HepG2 (cell line): ENCODE measurements around the gene TRIO. TPM values are rescaled to one million over a fixed set of nuclear protein-coding genes. Genes with fewer than 3 reads are reported as not detected.

Experiments
- ATAC-seq: fragments of 200-7000 bp; cut with Tn5 transposase; 3 replicates; pipeline ENCODE4 v1.9.1; 2020; ENCODE audit warnings: mild to moderate bottlenecking, moderate library complexity
- BruUV-seq: library from RNA; stranded (reverse); fragments of 400-500 nt; replicated peaks from 2 replicates; lab custom pipeline; 2021; lab: Mats Ljungman, UMichigan
- CTCF ChIA-PET: fragments of 300-600 bp; formaldehyde crosslinking; extraction: SDS; loops from one replicate; lab custom pipeline; 2021; ENCODE audit warnings: low total read pairs, inconsistent platforms, low intra/inter-chr PET ratio; lab: Yijun Ruan, JAX
- POLR2A ChIA-PET: fragments of 350-600 bp; sonication (Branson Sonifier 250); formaldehyde crosslinking; loops from one replicate; lab custom pipeline; 2020; ENCODE audit warnings: antibody characterized with exemption, inconsistent platforms; lab: Yijun Ruan, JAX
- DNase-seq: peaks from one replicate; pipeline ENCODE4 v3.0.0-alpha.2; 2015; ENCODE audit warnings: low spot score
- FAIRE-seq: peaks from 3 replicates; lab custom pipeline; 2011; peaks lifted over from hg19 to GRCh38; lab: Jason Lieb, UNC
- H2AFZ ChIP-seq: one replicate; pipeline ENCODE4 v1.6.1; 2011; ENCODE audit warnings: low read length, inconsistent platforms
- H3K27ac ChIP-seq: fragments of 300-600 bp; 3 replicates; pipeline ENCODE4 v1.8.0; 2011; ENCODE audit warnings: mixed run types, mild to moderate bottlenecking, mixed read lengths, low read length, inconsistent platforms; ENCODE audit not compliant: insufficient read depth; ENCODE audit errors: extremely low read length
- H3K27me3 ChIP-seq, 2 experiments: fragments of 200-600 bp in 1 of 2; 2 replicates in 1 of 2; 3 replicates in 1 of 2; pipeline versions ENCODE4 v1.6.0 to v1.8.0; 2011; ENCODE audit warnings: low read length in 2 of 2, mild to moderate bottlenecking in 2 of 2, moderate library complexity in 2 of 2, inconsistent platforms in 1 of 2; ENCODE audit not compliant: insufficient read depth in 2 of 2, control insufficient read depth in 1 of 2
- H3K36me3 ChIP-seq, 2 experiments: fragments of 200-600 bp in 1 of 2; replicated peaks in 1 of 2; 2 replicates in 1 of 2; 3 replicates in 1 of 2; pipeline versions ENCODE4 v1.5.1 to v1.8.0; 2011; ENCODE audit warnings: low read length in 2 of 2, inconsistent platforms in 1 of 2; ENCODE audit not compliant: insufficient read depth in 2 of 2, control insufficient read depth in 1 of 2
- H3K4me1 ChIP-seq: 2 replicates; pipeline ENCODE4 v1.5.1; 2012; ENCODE audit warnings: low read length, inconsistent platforms; ENCODE audit not compliant: insufficient read depth
- H3K4me2 ChIP-seq: 2 replicates; pipeline ENCODE4 v1.6.0; 2011; ENCODE audit warnings: low read depth, low read length, inconsistent platforms
- H3K4me3 ChIP-seq, 3 experiments: fragments of 200-600 bp in 1 of 3; sonication (generic), shearing (Covaris generic) in 1 of 3; replicated peaks in 1 of 3; 2 replicates each; pipeline ENCODE4 v1.5.1; 2011 to 2016; ENCODE audit warnings: low read length in 3 of 3, inconsistent platforms in 2 of 3, low read depth in 2 of 3, mild to moderate bottlenecking in 2 of 3, control low read depth in 1 of 3, mixed read lengths in 1 of 3; ENCODE audit not compliant: insufficient read depth in 1 of 3
- H3K79me2 ChIP-seq: one replicate; pipeline ENCODE4 v1.6.1; 2011; ENCODE audit warnings: low read length, inconsistent platforms; ENCODE audit not compliant: insufficient read depth
- H3K9ac ChIP-seq: 2 replicates; pipeline ENCODE4 v1.6.0; 2011; ENCODE audit warnings: mild to moderate bottlenecking, low read depth, low read length, inconsistent platforms; ENCODE audit not compliant: insufficient read depth
- H3K9me3 ChIP-seq: 2 replicates; pipeline ENCODE4 v1.5.1; 2012; ENCODE audit warnings: mild to moderate bottlenecking, low read length
- H4K20me1 ChIP-seq: 2 replicates; pipeline ENCODE4 v1.6.0; 2011; ENCODE audit warnings: inconsistent platforms, mild to moderate bottlenecking, low read length, moderate library complexity; ENCODE audit not compliant: insufficient read depth
- AGO1 ChIP-seq: fragments of 200-400 bp; formaldehyde crosslinking; IDR thresholded peaks from 2 replicates; pipeline ENCODE4 v1.6.1; 2017; ENCODE audit warnings: mild to moderate bottlenecking, low read depth, low read length, moderate library complexity; ENCODE audit not compliant: poor library complexity, severe bottlenecking
- AGO2 ChIP-seq: fragments of 200-400 bp; formaldehyde crosslinking; optimal IDR thresholded peaks from 2 replicates; pipeline ENCODE3; 2017; ENCODE audit warnings: mild to moderate bottlenecking, low read depth, low read length, moderate library complexity
- ATF7 ChIP-seq, 2 experiments: fragments of 450-650 bp in 1 of 2; sonication (generic) in 1 of 2; formaldehyde crosslinking in 1 of 2; IDR thresholded peaks; 2 replicates each; pipeline versions ENCODE4 v1.4.0 to v1.6.1; 2016 to 2020; ENCODE audit warnings: antibody characterized with exemption in 1 of 2, mild to moderate bottlenecking in 1 of 2, missing genetic modification reagents in 1 of 2
- ESRRA ChIP-seq: sonication (generic); formaldehyde crosslinking; IDR thresholded peaks from 2 replicates; pipeline ENCODE4 v1.5.1; 2020; ENCODE audit warnings: mild to moderate bottlenecking, low read depth, missing genetic modification reagents
- GABPB1 ChIP-seq: IDR thresholded peaks from 2 replicates; pipeline ENCODE4 v1.6.1; 2016; ENCODE audit warnings: mild to moderate bottlenecking, missing genetic modification reagents, moderate library complexity, missing compliant biosample characterization
- NFKBIZ ChIP-seq: IDR thresholded peaks from 2 replicates; pipeline ENCODE4 v1.6.1; 2018; ENCODE audit warnings: missing genetic modification reagents, missing compliant biosample characterization
- PAWR ChIP-seq: sonication (generic); formaldehyde crosslinking; IDR thresholded peaks from 2 replicates; pipeline ENCODE4 v1.4.0; 2020; ENCODE audit warnings: missing genetic modification reagents, mild to moderate bottlenecking, borderline replicate concordance
- PLRG1 ChIP-seq: fragments of 450-650 bp; conservative IDR thresholded peaks from 2 replicates; pipeline ENCODE4 v1.6.1; 2016
- SYNCRIP ChIP-seq: fragments of 200-400 bp; formaldehyde crosslinking; IDR thresholded peaks from 2 replicates; pipeline ENCODE4 v1.6.1; 2018; ENCODE audit warnings: mild to moderate bottlenecking, low read depth, low read length; ENCODE audit not compliant: insufficient read depth
- ZMYM4 ChIP-seq: sonication (generic); formaldehyde crosslinking; IDR thresholded peaks from 2 replicates; pipeline ENCODE4 v1.8.1; 2023; ENCODE audit warnings: mild to moderate bottlenecking, missing genetic modification reagents
- ZNF430 ChIP-seq: sonication (generic); formaldehyde crosslinking; IDR thresholded peaks from 2 replicates; pipeline ENCODE4 v1.9.0; 2021; ENCODE audit warnings: mild to moderate bottlenecking, missing genetic modification reagents
- ZNF446 ChIP-seq: sonication (generic); formaldehyde crosslinking; IDR thresholded peaks from 2 replicates; pipeline ENCODE4 v1.5.0; 2020; ENCODE audit warnings: mild to moderate bottlenecking, missing genetic modification reagents
- ZNF607 ChIP-seq: sonication (generic); formaldehyde crosslinking; IDR thresholded peaks from 2 replicates; pipeline ENCODE4 v1.5.1; 2020; ENCODE audit warnings: missing genetic modification reagents, mild to moderate bottlenecking, borderline replicate concordance
- ZNF737 ChIP-seq: sonication (generic); formaldehyde crosslinking; IDR thresholded peaks from 2 replicates; pipeline ENCODE4 v1.5.0; 2020; ENCODE audit warnings: missing genetic modification reagents, mild to moderate bottlenecking, borderline replicate concordance
- ZSCAN25 ChIP-seq: sonication (generic); formaldehyde crosslinking; IDR thresholded peaks from 2 replicates; pipeline ENCODE4 v1.8.0; 2022; ENCODE audit warnings: mild to moderate bottlenecking, missing genetic modification reagents
- WGBS: methylation state at CpG from one replicate; pipeline ENCODE4 v1.1.6; 2017; ENCODE audit warnings: low lambda C conversion rate; 5-methylcytosine and 5-hydroxymethylcytosine counted together
- in situ Hi-C: cut with HindIII; loops from 2 replicates; pipeline ENCODE4 v1.10.0; 2017; ENCODE audit warnings: low pct_unique_long_range_greater_than_20kb; ENCODE audit not compliant: extremely low pct_ligation_motif_present
- intact Hi-C: fragments of 100-400 bp; cut with micrococcal nuclease; formaldehyde crosslinking; loops from one replicate; pipeline ENCODE4 v1.10.0; 2022; ENCODE audit not compliant: unreplicated experiment
- polyA plus RNA-seq, 8 experiments: library from polyadenylated mRNA; depleted of rRNA in 3 of 8; stranded (reverse) in 7 of 8; unstranded in 1 of 8; fragments of >200 nt; fragmentation: Illumina TruSeq in 4 of 8; extraction: Trizol in 4 of 8; gene quantifications; 2 replicates each; pipeline versions ENCODE4 v1.2.1 to v1.2.3, GENCODE V29; 2011 to 2016; ENCODE audit warnings: low read depth in 4 of 8, missing spikeins in 1 of 8, mixed read lengths in 1 of 8; ENCODE audit not compliant: insufficient read depth in 1 of 8
- total RNA-seq, 5 experiments: library from RNA; depleted of rRNA; stranded (reverse); fragments of >200 nt; fragmentation: Illumina TruSeq; extraction: Trizol; gene quantifications; 2 replicates each; pipeline ENCODE4 v1.2.3, GENCODE V29; 2016; ENCODE audit warnings: low read depth in 1 of 5
- TF ChIP-seq, protein P1 (sequence below): sonication (generic); formaldehyde crosslinking; IDR thresholded peaks from 2 replicates; pipeline ENCODE4 v1.5.1; 2020; ENCODE audit warnings: mild to moderate bottlenecking, missing genetic modification reagents, moderate library complexity
- TF ChIP-seq, protein P2 (sequence below): sonication (generic); formaldehyde crosslinking; IDR thresholded peaks from 2 replicates; pipeline ENCODE4 v1.8.0; 2022; ENCODE audit warnings: missing genetic modification reagents, low read depth, mild to moderate bottlenecking, borderline replicate concordance
- TF ChIP-seq, protein P3 (sequence below): sonication (generic); formaldehyde crosslinking; conservative IDR thresholded peaks from 2 replicates; pipeline ENCODE4 v1.8.1; 2023; ENCODE audit warnings: missing genetic modification reagents
- TF ChIP-seq, protein P4 (sequence below): sonication (generic); formaldehyde crosslinking; IDR thresholded peaks from 2 replicates; pipeline ENCODE4 v1.8.1; 2023; ENCODE audit warnings: mild to moderate bottlenecking, missing genetic modification reagents, borderline replicate concordance
- TF ChIP-seq, protein P5 (sequence below): sonication (generic); formaldehyde crosslinking; conservative IDR thresholded peaks from 2 replicates; pipeline ENCODE4 v1.4.0; 2020; ENCODE audit warnings: missing genetic modification reagents

Gene TRIO
- total and polyA plus RNA-seq, 2 of the 13 experiments (the other 11 are each of a cell fraction or from before 2014, with no cell fraction given) = 45.2 to 45.9 TPM

DNA sequence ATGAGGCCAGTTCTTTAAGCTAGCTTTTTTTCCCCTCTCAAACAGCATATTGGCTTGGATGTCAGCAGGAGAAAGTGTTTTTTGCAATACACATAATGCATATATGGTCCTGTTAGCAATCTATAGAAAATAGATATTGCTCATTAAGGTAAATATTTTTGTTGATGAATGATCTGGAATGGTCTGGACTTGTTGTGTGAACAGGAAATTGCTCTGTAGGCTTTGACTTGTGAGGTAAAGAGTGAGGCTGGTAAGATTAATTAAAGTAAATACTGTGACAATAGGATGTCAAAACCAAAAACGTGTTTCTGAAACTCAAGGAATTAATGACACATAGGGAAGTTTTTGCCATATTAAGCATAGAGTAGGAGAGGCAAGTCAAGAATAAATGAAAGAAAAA is 176.0 kb downstream of the TRIO start (continued):
- TF ChIP-seq, protein P1, sequence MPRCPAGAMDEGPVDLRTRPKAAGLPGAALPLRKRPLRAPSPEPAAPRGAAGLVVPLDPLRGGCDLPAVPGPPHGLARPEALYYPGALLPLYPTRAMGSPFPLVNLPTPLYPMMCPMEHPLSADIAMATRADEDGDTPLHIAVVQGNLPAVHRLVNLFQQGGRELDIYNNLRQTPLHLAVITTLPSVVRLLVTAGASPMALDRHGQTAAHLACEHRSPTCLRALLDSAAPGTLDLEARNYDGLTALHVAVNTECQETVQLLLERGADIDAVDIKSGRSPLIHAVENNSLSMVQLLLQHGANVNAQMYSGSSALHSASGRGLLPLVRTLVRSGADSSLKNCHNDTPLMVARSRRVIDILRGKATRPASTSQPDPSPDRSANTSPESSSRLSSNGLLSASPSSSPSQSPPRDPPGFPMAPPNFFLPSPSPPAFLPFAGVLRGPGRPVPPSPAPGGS (CRISPR knock-in tag) = no peak
- TF ChIP-seq AGO1 = no peak
- no peak for TF ChIP-seq PLRG1
- TF ChIP-seq AGO2 = no peak
- TF ChIP-seq, protein P2, sequence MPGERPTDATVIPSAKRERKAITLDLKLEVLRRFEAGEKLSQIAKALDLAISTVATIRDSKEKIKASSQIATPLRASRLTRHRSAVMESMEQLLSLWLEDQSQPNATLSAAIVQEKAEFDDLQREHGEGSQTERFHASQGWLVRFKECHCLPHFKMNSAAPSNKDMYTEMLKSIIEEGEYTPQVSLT (CRISPR knock-in tag) = no peak
- TF ChIP-seq SYNCRIP = no peak
- TF ChIP-seq ZNF737 (CRISPR knock-in tag) = no peak
- TF ChIP-seq ATF7 (IDR thresholded peaks at IDR 0.05) = no peak
- TF ChIP-seq ATF7 (CRISPR knock-in tag; IDR thresholded peaks at IDR 0.05) = no peak
- TF ChIP-seq ZNF430 (CRISPR knock-in tag) = no peak
- TF ChIP-seq, protein P3, sequence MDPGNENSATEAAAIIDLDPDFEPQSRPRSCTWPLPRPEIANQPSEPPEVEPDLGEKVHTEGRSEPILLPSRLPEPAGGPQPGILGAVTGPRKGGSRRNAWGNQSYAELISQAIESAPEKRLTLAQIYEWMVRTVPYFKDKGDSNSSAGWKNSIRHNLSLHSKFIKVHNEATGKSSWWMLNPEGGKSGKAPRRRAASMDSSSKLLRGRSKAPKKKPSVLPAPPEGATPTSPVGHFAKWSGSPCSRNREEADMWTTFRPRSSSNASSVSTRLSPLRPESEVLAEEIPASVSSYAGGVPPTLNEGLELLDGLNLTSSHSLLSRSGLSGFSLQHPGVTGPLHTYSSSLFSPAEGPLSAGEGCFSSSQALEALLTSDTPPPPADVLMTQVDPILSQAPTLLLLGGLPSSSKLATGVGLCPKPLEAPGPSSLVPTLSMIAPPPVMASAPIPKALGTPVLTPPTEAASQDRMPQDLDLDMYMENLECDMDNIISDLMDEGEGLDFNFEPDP = no peak

DNA sequence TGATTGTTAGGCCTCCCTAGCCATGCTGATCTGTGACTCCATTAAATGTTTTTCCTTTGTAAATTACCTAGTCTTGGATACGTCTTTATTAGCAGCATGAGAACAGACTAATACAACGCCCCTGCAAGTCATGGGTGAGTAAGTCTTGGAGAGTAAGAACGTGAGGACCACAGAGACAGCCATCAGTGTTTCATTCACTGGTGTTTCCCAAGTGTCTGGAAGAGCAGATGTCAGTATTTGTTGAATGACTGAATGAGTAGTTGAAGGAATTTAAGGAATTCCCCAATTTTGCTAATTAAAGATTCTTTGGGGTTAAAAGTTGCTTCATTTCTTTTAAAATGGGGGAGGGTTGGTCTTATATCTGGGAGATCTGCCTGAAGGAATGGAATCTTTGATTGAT is 178.8 kb downstream of the TRIO start:
- no peak for FAIRE-seq
- POLR2A ChIA-PET = no interaction called here
- TF ChIP-seq ZNF607 = no peak
- no peak for TF ChIP-seq PAWR (CRISPR knock-in tag)
- TF ChIP-seq NFKBIZ = no peak
- no peak for TF ChIP-seq ZSCAN25 (CRISPR knock-in tag)
- no peak for TF ChIP-seq ZNF446 (CRISPR knock-in tag)
- no peak for TF ChIP-seq ESRRA (CRISPR knock-in tag)
- TF ChIP-seq, protein P4, sequence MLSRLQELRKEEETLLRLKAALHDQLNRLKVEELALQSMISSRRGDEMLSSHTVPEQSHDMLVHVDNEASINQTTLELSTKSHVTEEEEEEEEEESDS = no peak
- TF ChIP-seq ZMYM4 (CRISPR knock-in tag) = no peak
- TF ChIP-seq, protein P5, sequence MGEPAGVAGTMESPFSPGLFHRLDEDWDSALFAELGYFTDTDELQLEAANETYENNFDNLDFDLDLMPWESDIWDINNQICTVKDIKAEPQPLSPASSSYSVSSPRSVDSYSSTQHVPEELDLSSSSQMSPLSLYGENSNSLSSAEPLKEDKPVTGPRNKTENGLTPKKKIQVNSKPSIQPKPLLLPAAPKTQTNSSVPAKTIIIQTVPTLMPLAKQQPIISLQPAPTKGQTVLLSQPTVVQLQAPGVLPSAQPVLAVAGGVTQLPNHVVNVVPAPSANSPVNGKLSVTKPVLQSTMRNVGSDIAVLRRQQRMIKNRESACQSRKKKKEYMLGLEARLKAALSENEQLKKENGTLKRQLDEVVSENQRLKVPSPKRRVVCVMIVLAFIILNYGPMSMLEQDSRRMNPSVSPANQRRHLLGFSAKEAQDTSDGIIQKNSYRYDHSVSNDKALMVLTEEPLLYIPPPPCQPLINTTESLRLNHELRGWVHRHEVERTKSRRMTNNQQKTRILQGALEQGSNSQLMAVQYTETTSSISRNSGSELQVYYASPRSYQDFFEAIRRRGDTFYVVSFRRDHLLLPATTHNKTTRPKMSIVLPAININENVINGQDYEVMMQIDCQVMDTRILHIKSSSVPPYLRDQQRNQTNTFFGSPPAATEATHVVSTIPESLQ (CRISPR knock-in tag) = no peak
- TF ChIP-seq GABPB1 (CRISPR knock-in tag) = no peak

More for the DNA sequence above, 178.8 kb downstream of the TRIO start:
- in situ Hi-C loops = no loop called here
- CTCF ChIA-PET = no interaction called here
- Histone ChIP-seq H3K9ac (no peak overlapping the region), H2AFZ (no peak overlapping the region), H3K4me2 (no peak overlapping the region), H3K79me2 (no peaks in the 10 kb centered on the region), H3K4me3 (no peak overlapping the region), H3K36me3 (peaks cover 9 to 47% of the 10 kb centered on the region in 2 experiments), H3K27me3 (no peaks in the 10 kb centered on the region), H3K9me3 (no peaks in the 10 kb centered on the region), H3K27ac (no peak overlapping the region), H3K4me1 (no peaks in the 10 kb centered on the region), H4K20me1 (no peaks in the 10 kb centered on the region)
- no peak for ATAC-seq
- 100% methylated on average over 3 of the region's 3 CpGs for WGBS
- no peak for DNase-seq
- no TSS peak for BruUV-seq
- intact Hi-C loops = no loop called here
